Stimulated activated CD4-positive, alpha-beta T cell treated with anti-CD3 and anti-CD28 coated beads, TNF-alpha, amount 100 ng/mL, for 48 hours (primary cell): ENCODE results near the gene CERS6.

Experiments
- DNase-seq, 3 donors: peaks; one replicate each; pipeline ENCODE4 v3.0.0-alpha.2; 2020; ENCODE audit warnings: low read depth in 3 of 3

Gene CERS6

DNA sequence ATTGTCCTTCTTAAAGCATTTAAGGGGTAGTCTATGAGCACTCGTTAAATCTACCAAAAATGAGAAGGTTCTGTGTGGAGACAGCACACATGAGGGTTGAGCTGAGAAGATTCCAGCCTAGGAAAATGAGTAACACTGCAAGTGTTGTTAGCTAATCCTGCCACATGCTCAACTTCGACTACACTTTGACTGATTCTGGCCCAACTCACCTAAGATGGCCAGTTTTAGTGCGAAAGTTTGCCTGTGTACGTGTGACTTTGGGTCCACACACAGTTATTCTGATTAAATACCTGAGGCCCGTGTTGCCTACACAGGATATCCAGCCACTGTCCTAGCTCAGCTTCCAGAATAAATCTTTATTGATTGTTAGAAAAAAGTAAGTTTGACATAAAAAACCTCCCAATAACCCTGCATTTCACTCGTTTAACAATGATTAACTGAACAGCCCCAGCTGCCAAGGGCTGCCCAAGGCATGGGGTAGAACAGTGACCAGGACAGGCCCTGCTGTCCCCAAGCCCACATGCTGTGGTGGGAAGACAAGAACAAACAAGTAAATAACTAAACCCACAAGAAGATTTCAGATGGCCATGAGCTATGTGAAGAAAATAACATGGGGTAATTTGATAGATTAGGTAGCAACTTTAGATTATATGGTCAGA lies 14.7 kb upstream of the CERS6 start:
- no peak for DNase-seq

DNA sequence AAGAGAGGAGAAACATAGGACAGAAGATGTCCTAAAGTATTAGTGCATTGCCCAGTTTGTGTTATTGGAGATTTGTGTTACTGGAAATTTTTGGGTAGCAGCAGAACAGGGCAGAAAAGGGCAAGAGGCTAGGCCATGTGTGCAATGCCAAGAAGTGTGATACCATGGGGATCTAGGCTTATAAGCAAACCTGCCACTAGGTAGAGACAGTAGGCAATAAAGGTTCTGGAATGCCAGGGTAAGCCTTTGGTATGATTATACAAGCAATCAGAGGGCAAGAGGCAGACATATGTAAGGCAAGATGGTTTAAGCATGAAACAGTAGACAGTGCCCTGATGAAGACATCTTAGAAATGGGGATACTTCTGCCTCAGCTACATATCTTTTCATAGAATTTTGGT lies 12.3 kb upstream of the CERS6 start:
- no peak for DNase-seq

GRCh38 chr2:168445960-168446359 lies 10.1 kb upstream of the CERS6 start:
- DNase-seq: no peak

DNA sequence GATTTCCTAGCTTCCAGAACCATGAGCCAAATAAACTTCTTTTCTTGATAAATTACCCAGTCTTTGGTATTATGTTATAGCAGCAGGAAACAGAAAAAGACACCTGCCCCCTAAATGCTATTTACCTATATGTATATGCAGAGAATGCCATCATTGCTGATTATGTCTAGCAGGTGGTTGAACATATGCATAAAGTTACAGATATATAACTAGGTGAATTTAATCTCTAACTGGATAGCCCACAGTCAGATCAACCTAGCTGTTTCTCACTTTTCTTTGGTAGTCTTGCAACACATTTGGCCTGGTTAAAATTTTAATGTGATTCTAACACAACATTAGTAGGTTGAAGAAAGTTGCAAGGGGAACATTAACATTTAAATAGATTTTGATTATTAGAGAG lies 7.1 kb upstream of the CERS6 start:
- no peak for DNase-seq

GRCh38 chr2:168449419-168449818 lies 6.7 kb upstream of the CERS6 start:
- no peak for DNase-seq

- no peak for DNase-seq
These were observed 5.9 kb upstream of the CERS6 start for GRCh38 chr2:168450171-168450570.

- DNase-seq: no peak
These were observed 5.3 kb upstream of the CERS6 start for GRCh38 chr2:168450732-168451131.

GRCh38 chr2:168452781-168453180 lies 3.3 kb upstream of the CERS6 start:
- DNase-seq: no peak

DNA sequence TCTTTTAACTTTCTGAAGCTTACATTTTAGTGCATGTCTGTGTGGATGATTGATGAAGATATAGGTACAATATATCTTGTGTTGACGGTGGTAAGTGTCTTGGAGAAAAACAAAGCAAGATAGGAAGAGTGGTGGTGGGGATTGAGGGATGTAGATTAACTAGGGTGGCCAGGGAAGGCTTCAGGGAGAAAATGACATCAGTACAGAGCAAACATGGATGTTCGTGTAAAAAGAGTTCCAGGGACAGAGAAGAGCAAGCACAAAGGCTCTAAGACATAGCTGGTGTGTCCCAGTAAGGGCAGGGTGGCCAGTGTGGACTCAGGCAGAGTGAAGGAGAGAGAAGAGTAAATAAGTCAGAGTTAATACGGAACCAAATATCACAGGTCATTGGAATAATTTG lies 2.7 kb upstream of the CERS6 start:
- DNase-seq: no peak

DNA sequence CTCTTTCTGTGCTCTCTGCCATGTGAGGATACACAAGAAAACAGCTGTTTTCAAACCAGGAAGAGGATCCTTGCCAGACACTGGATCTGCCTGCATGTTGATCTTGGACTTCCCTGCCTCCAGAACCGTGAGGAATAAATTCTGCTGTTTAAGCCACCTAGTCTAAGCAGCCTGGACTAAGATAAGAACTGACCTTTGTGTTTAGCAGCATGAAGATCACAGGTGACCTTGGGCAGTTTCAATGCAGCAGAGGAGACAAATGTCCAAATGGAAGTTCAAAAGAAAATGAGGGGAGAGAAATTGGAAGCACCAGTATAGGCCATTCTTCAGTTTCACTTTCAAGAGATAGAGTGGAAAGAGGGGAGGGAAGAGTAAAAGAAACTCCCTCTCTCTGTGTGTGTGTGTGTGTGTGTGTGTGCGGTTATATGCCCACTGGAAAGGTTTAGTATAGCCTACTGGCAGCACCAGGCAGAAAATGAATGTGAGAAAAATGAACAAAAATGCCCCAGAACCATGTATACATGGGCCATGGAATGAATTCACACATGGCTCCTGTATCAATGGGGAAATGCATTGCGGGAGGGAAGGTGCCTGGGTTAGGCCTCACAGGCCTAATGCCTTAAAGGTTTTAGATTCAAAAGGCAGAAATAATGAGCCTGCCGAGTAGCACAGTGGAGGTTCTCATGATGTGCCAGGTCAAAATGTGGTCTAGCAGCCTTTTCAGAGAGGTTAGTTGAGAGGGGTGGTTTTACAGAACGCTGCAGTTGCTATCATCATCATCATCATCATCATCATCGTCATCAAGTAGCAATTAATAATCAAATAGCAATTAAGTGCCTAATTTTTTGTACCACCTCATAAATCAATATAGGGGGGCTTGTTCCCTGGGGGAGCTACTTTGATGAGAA lies 1.1 kb upstream of the CERS6 start:
- DNase-seq: no peak

- peak in 1 of 3 donors; percentile 43 for DNase-seq
These were observed 583 bp downstream of the CERS6 start for GRCh38 chr2:168456521-168457189.

DNA sequence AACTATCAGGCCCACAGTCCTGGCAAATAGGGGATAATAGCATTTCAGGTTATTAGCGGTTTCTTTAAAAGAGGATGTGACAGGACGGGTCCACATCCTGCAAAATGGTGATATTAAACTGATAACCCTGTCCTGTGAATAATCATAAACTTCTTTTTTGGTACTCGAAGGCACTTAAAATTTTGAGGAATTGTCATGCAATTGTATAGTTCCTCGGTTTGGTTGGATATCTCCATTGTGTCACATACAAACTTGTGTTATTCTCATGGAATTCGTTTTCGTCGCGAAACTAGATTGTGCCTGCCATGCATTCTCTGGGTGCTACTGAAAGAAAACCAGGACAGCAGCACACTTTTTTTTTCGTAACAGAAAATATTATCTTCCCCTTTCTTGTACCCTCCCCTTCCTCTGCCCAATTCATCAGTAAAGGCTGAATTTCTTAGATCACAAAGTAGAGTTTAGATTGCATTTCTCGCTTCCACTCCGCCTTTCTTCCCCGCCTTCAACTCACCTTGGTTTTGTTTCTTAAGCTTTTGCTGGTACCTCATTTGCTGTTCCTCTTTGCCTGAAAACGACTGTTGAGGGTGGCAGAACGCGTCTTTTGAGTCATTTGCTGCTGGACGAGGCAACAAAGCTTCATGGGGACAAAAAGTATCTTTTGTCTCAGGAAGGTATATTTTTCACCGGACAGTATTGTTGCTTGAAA lies 1.3 kb downstream of the CERS6 start:
- DNase-seq: no peak

- DNase-seq: no peak
These were observed 2.1 kb downstream of the CERS6 start for GRCh38 chr2:168458139-168458538.

DNA sequence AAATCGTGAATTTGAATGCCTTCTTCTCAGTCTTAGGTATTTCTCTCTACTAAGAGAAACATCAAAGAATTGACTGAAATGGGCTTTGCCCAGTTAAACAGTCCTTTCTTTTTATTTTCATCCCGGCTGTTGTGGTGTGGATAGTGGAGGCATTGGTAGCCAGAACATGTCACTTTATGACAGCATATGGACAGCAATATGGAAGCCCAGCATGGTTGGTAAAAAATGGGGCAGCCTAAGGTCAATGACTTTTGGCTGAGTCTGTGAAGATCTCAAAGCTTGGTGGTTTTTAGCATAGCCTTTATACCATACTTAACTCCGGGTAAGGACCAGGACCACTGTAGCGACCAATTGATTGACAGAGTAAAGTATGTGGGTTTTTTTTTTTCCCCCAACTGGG lies 3.2 kb downstream of the CERS6 start:
- no peak for DNase-seq

DNA sequence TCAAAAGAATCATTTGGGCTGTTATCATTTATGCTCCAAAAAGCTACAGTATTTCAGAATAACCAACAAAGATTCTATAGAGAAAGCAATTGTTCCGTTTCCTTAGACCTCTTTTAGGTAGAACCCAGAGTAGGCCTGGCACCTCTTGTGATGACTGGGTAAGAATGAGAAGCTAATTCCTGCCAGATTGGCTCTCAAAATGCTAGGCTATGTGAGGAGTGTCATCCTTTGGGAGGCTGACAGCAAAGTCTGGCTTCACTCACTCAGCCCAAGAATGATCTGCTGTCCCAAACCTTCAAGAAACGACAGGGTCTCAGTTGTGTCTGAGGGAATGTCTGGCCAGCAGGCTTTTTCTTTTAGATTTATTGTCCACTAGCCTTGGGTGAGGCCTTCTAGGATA lies 4.5 kb downstream of the CERS6 start:
- DNase-seq: no peak

- DNase-seq: no peak
These were observed 5.3 kb downstream of the CERS6 start for GRCh38 chr2:168461178-168461941.

DNA sequence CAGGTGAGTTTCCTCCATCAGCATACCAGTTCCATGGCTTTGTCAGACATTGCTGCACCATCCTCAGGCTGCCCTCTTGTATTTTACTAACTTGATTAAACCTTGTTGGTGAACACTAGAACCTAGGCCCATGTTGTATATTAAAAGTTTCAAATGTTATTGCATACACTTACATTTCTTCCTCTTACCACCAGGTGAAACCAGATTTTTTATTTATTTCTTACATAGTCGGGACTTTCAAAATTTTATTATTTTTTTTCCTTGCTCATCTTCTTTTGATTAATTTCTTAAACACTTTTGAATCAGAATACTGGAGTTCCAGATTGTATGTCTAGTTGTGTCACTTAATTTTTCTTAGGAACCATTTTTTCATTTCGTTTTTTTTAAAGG lies 5.9 kb downstream of the CERS6 start:
- DNase-seq: no peak

DNA sequence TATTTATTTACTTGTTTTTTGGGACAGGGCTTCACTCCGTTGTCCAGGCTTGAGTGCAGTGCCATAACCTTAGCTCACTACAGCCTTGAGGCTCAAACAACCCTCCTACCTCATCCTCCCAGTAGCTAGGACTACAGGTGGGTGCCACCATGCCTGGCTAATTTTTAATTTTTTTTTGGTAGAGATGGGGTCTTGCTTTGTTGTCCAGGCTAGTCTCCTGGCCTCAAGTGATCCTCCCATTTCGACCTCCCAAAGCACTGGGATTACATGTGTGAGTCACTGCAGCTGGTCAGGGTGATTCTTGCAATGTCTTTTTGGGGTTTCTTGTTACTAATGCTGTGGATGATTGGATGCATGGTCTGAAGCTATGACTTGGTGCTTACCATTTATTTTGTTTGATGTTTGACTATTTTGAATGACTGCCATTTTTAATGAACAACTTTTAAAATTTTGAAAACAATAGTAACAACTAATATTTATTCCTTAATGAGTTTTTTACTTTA lies 6.5 kb downstream of the CERS6 start:
- DNase-seq: no peak

DNA sequence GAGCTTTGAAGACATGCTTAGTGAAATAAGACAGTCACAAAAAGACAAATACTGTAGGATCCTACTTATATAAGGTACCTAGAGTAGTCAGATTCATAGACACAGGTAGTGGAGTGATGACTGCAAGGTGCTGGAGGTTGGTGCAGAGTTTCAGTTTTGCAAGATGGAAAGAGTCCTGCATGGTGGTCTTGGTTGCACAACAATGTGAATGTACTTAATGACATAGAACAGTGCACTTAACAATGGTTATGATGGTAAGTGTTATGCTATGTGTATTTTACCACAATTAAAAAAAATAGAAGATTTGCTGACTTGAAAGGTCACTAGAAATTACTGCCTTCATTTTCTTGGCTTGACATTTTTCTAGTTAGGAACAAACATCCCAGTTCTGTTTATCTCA lies 9.5 kb downstream of the CERS6 start:
- DNase-seq: no peak

DNA sequence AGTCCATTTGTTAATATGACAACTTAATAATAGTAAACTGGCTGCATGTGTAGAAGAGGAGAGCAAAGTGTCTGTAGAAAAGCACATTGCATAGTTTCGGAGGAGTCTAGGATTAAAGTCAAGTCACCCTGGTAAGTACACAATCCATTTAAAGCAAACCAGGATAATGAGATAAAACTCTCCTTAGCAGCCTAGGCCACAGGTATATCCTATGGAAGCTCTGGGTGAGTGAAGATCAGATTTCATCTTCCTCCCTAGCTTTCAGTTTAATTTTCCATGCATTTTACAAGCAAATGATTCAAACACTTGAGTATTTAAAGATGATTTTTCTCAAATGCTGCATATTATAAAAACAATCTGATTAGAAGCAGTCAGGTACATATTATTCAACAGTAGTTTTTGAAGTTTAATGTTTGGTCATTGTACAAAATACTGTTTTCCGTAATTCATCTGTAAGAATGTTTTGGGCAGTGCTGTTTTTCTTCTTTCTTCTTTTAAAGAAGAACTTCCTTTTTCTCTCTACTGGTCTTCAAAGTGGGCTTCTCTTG lies 10.2 kb downstream of the CERS6 start:
- DNase-seq: no peak
